ENCODE measurements around the gene GRHL1.

Gene GRHL1

GRCh38 chr2:9972621-9973479, 21.4 kb downstream of the GRHL1 start:
- DNase-seq, result no peak

GRCh38 chr2:9973690-9974089, 22.2 kb downstream of the GRHL1 start:
- DNase-seq, result no peak

GRCh38 chr2:9974343-9974742, 22.9 kb downstream of the GRHL1 start:
- no peak for DNase-seq

- no peak for DNase-seq
Observed at GRCh38 chr2:9975328-9975727, 23.8 kb downstream of the GRHL1 start.

- peak; percentile 25 for DNase-seq
Observed at GRCh38 chr2:9975805-9976447, 24.4 kb downstream of the GRHL1 start.

- DNase-seq, result no peak
Observed at GRCh38 chr2:9979977-9980376, 28.5 kb downstream of the GRHL1 start.

- DNase-seq, result no peak
Observed at GRCh38 chr2:9980520-9980919, 29.0 kb downstream of the GRHL1 start.

- DNase-seq, result no peak
Observed at GRCh38 chr2:9981655-9982054, 30.2 kb downstream of the GRHL1 start.

- DNase-seq, result no peak
Observed at GRCh38 chr2:9982248-9982647, 30.8 kb downstream of the GRHL1 start.

- DNase-seq, result no peak
Observed at GRCh38 chr2:9982891-9983290, 31.4 kb downstream of the GRHL1 start.

- DNase-seq, result no peak
Observed at GRCh38 chr2:9983401-9984216, 32.1 kb downstream of the GRHL1 start.

GRCh38 chr2:9984217-9984739, 32.8 kb downstream of the GRHL1 start:
- peak; percentile 59 for DNase-seq

- DNase-seq, result no peak
Observed at GRCh38 chr2:9984871-9985480, 33.5 kb downstream of the GRHL1 start.

- DNase-seq, result no peak
Observed at GRCh38 chr2:9985531-9986328, 34.2 kb downstream of the GRHL1 start.

GRCh38 chr2:9988320-9988719, 36.8 kb downstream of the GRHL1 start:
- no peak for DNase-seq

- no peak for DNase-seq
Observed at GRCh38 chr2:9990736-9991135, 39.2 kb downstream of the GRHL1 start.

- DNase-seq, result no peak
Observed at GRCh38 chr2:9991221-9991620, 39.7 kb downstream of the GRHL1 start.

- DNase-seq, result no peak
Observed at GRCh38 chr2:9991829-9992273, 40.4 kb downstream of the GRHL1 start.

- DNase-seq, result no peak
Observed at GRCh38 chr2:9992427-9993187, 41.1 kb downstream of the GRHL1 start.

GRCh38 chr2:9993488-9994165, 42.1 kb downstream of the GRHL1 start:
- DNase-seq, result no peak

GRCh38 chr2:9994462-9994861, 43.0 kb downstream of the GRHL1 start:
- DNase-seq, result no peak
